Measurements from ENCODE around the gene LGI4. TPM values are rescaled to one million over a fixed set of nuclear protein-coding genes. Genes with fewer than 3 reads are reported as not detected.

Gene LGI4
- total RNA-seq, 4 donors from 2014 or later = 24.8 to 47.9 (median 36.2) TPM

DNA sequence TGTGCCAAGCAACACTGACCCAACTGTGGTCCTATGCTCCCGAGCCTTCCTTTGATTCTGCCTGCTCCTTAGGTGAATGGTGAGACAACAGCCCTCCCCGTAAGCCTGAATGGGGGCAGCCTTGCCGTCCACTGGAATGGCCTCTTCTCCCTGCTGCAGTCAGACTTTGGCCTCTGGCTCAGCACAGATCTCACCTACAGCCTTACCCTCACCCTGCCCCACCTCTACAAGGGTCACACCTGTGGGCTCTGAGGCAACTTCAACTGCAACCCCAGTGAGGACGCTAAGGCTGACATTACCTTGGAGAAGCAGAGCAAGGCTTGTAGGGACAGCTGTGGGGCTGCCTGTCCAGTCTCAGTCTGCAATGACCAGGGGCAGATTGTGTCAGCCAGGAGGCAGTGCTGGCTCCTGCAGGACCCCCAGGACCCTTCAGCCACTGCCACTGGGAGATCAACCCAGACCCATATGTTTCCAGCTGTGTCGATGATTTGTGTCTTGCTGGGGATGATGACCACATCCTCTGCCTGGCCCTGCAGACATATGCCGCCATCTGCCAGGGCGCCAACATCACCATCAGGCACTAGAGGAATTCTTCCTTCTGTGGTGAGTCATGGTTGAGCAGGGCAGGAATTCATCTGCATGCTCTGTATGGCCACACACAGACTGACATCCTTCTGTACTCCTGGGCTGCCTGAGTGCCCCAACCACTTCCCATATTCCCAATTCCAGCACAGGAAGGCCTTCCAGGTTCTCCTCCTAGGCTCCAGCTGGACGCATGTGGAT lies 46.5 kb downstream of the LGI4 start:
- peaks cover 0 to 12% (median 4%) of the 10 kb centered on the region in 3 donors for H3K4me1 ChIP-seq
- H3K27me3 ChIP-seq = peaks cover 58% of the 10 kb centered on the region
- no peak for TF ChIP-seq POLR2AphosphoS5 (IDR thresholded peaks at IDR 0.05)
- no peak for TF ChIP-seq EP300 (IDR thresholded peaks at IDR 0.05)
- no peak for TF ChIP-seq POLR2A (IDR thresholded peaks at IDR 0.05)
- no peak for TF ChIP-seq CTCF (IDR thresholded peaks at IDR 0.05)
- H3K36me3 ChIP-seq = no peaks in the 10 kb centered on the region
- no peak for ATAC-seq
- H3K9me3 ChIP-seq = no peaks in the 10 kb centered on the region
- no peak overlapping the region for H3K4me3 ChIP-seq
- no peak overlapping the region for H3K27ac ChIP-seq
- 81% methylated on average over 4 of the region's 8 CpGs; no CpG with 5 or more reads in 1 of the 2 donors for WGBS, 2 donors (ENCODE audit: low coverage in 1 of 2)

GRCh38 chr19:35087393-35087792 lies 47.5 kb downstream of the LGI4 start:
- Histone ChIP-seq H3K9me3 (no peaks in the 10 kb centered on the region), H3K27ac (no peak overlapping the region), H3K4me1 (peaks cover 0 to 12% (median 4%) of the 10 kb centered on the region in 3 donors), H3K27me3 (peaks cover 54% of the 10 kb centered on the region), H3K36me3 (no peaks in the 10 kb centered on the region), H3K4me3 (no peak overlapping the region)
- ATAC-seq = no peak
- TF ChIP-seq POLR2AphosphoS5 (IDR thresholded peaks at IDR 0.05) = no peak
- no peak for TF ChIP-seq CTCF (IDR thresholded peaks at IDR 0.05)
- TF ChIP-seq EP300 (IDR thresholded peaks at IDR 0.05) = no peak
- TF ChIP-seq POLR2A (IDR thresholded peaks at IDR 0.05) = no peak

GRCh38 chr19:35086455-35086854 lies 48.4 kb downstream of the LGI4 start:
- Histone ChIP-seq H3K4me3 (no peak overlapping the region), H3K27me3 (peaks cover 46% of the 10 kb centered on the region), H3K9me3 (no peaks in the 10 kb centered on the region), H3K36me3 (no peaks in the 10 kb centered on the region), H3K4me1 (peaks cover 0 to 12% (median 4%) of the 10 kb centered on the region in 3 donors), H3K27ac (no peak overlapping the region)
- ATAC-seq = no peak
- WGBS, 2 donors (ENCODE audit: low coverage in 1 of 2) = 67% methylated on average over 5 of the region's 8 CpGs; no CpG with 5 or more reads in 1 of the 2 donors
- TF ChIP-seq EP300 (IDR thresholded peaks at IDR 0.05) = no peak
- TF ChIP-seq CTCF (IDR thresholded peaks at IDR 0.05) = no peak
- no peak for TF ChIP-seq POLR2A (IDR thresholded peaks at IDR 0.05)
- no peak for TF ChIP-seq POLR2AphosphoS5 (IDR thresholded peaks at IDR 0.05)

GRCh38 chr19:35085947-35086346 lies 48.9 kb downstream of the LGI4 start:
- 60 to 75% methylated on average over 6 of the region's 6 CpGs for WGBS, 2 donors (ENCODE audit: low coverage in 1 of 2)
- peaks cover 0 to 10% (median 4%) of the 10 kb centered on the region in 3 donors for H3K4me1 ChIP-seq
- peaks cover 41% of the 10 kb centered on the region for H3K27me3 ChIP-seq
- TF ChIP-seq POLR2A (IDR thresholded peaks at IDR 0.05) (no peak), POLR2AphosphoS5 (IDR thresholded peaks at IDR 0.05) (no peak), CTCF (IDR thresholded peaks at IDR 0.05) (no peak), EP300 (IDR thresholded peaks at IDR 0.05) (no peak)
- no peaks in the 10 kb centered on the region for H3K9me3 ChIP-seq
- no peak overlapping the region for H3K27ac ChIP-seq
- ATAC-seq = no peak
- H3K4me3 ChIP-seq = no peak overlapping the region
- no peaks in the 10 kb centered on the region for H3K36me3 ChIP-seq

DNA sequence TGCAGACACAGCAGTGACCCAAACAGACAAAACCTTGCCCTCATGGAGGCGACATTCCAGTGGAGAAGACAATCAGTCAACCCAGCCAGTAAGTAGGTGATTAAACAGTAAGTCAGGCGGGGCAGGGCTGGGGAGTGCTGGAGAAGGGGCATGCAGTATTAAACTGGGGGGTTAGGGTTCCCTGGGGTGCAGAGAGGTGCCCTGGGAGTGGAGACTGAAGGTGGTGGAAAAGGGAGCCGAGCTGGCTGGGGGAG lies 50.4 kb downstream of the LGI4 start:
- Histone ChIP-seq H3K36me3 (no peaks in the 10 kb centered on the region), H3K4me3 (no peak overlapping the region), H3K9me3 (no peaks in the 10 kb centered on the region), H3K27me3 (peaks cover 27% of the 10 kb centered on the region), H3K27ac (no peak overlapping the region), H3K4me1 (no peaks in the 10 kb centered on the region)
- no peak for ATAC-seq
- WGBS, 2 donors (ENCODE audit: low coverage in 1 of 2) = 61 to 100% methylated on average over 2 of the region's 3 CpGs
- no peak for TF ChIP-seq CTCF (IDR thresholded peaks at IDR 0.05)
- TF ChIP-seq POLR2AphosphoS5 (IDR thresholded peaks at IDR 0.05) = no peak
- no peak for TF ChIP-seq POLR2A (IDR thresholded peaks at IDR 0.05)
- no peak for TF ChIP-seq EP300 (IDR thresholded peaks at IDR 0.05)
